ENCODE results near the gene ANXA6.

DNA sequence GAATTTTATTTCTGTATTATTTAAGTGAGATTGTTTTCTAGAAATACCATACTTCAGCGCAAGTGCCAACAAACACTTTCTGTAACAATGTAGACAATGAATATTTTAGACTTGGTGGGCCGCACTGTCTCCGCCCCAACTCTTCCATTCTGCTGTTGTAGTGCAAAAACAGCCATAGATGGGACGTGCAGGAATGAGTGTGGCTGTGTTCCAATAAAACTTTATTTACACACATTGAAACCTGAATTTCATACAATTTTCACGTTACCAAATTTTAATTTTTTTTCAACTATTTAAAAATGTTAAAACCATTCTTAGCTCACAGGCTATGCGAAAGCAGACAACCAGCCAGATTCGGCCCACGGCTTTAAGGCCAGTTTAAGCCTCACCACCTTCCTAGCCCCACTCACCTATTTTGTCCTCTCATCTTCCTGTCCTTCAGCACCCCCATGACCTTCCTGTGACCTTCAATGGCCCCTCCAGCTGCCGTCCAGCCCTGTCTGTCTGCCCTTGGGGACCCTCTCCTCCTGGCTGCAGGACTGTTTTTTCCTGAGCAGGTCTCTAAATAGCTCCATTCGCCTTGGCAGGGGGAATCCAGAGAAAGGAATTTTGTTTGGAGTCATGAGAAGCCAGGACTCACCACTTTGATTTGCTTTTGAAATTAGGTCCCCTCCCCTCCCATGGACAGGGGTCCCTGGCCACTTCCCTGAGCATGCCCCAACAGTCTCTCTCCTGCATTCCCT lies 11.2 kb upstream of the ANXA6 start:
- TF ChIP-seq GATA2 (IDR thresholded peaks at IDR 0.05; ENCODE audit: low read depth, low read length) (no peak), GATA3 (IDR thresholded peaks at IDR 0.05; ENCODE audit: low read depth, low read length) (no peak)
